HG03439 (cell line): ENCODE results near the gene FBXL16.
A peak's percentile ranks its signal among the peaks of the same experiment; 100 is the strongest.
"Not testable (repeated sequence)": the region's sequence is repeated elsewhere in the genome, so short reads cannot be mapped to it uniquely, and the experiment has no call there.

Experiments used
- ATAC-seq: cut with Tn5 transposase; IDR thresholded peaks from one replicate; pipeline ENCODE4 v1.9.1; 2021; ENCODE audit warnings: mild to moderate bottlenecking, moderate library complexity; ENCODE audit not compliant: unreplicated experiment

FBXL16 gene

GRCh38 chr16:705431-706188 lies at the start of gene FBXL16:
FBXL16 (minus strand) TSS chr16:705801; CDS start chr16:697405, 8,396 bp downstream.
- ATAC-seq, result no peak

GRCh38 chr16:754656-755055 lies 49.1 kb upstream of the FBXL16 start:
- no peak for ATAC-seq

GRCh38 chr16:754121-754607 lies 48.6 kb upstream of the FBXL16 start:
- ATAC-seq, result not testable (repeated sequence)

GRCh38 chr16:752007-752312 lies 46.4 kb upstream of the FBXL16 start:
- ATAC-seq, result no peak

- no peak for ATAC-seq
Observed at GRCh38 chr16:751152-752006, 45.8 kb upstream of the FBXL16 start.

GRCh38 chr16:750485-750884 lies 44.9 kb upstream of the FBXL16 start:
- ATAC-seq, result no peak

- ATAC-seq, result no peak
Observed at GRCh38 chr16:749010-749409, 43.4 kb upstream of the FBXL16 start.

GRCh38 chr16:747978-748746 lies 42.6 kb upstream of the FBXL16 start:
- no peak for ATAC-seq

- ATAC-seq, result no peak
Observed at GRCh38 chr16:746637-747036, 41.0 kb upstream of the FBXL16 start.

- ATAC-seq, result no peak
Observed at GRCh38 chr16:745739-746138, 40.1 kb upstream of the FBXL16 start.

GRCh38 chr16:743794-744500 lies 38.3 kb upstream of the FBXL16 start:
- no peak for ATAC-seq

- ATAC-seq, result not testable (repeated sequence)
Observed at GRCh38 chr16:742894-743293, 37.3 kb upstream of the FBXL16 start.

GRCh38 chr16:741986-742629 lies 36.5 kb upstream of the FBXL16 start:
- no peak for ATAC-seq

- peak; percentile 61 for ATAC-seq
Observed at GRCh38 chr16:740764-741505, 35.3 kb upstream of the FBXL16 start, which contains the start of gene CIAO3. CIAO3 (minus strand) TSS chr16:740997; CDS start chr16:740985, 12 bp downstream.

- ATAC-seq, result peak; percentile 2
Observed at GRCh38 chr16:740459-740763, 34.8 kb upstream of the FBXL16 start.

GRCh38 chr16:739560-740458 lies 34.2 kb upstream of the FBXL16 start:
- ATAC-seq, result no peak

- no peak for ATAC-seq
Observed at GRCh38 chr16:736936-737481, 31.4 kb upstream of the FBXL16 start.

- peak; percentile 37 for ATAC-seq
Observed at GRCh38 chr16:735982-736453, 30.4 kb upstream of the FBXL16 start.
